HS-5 (cell line): ENCODE measurements around the gene EMILIN3.

Source experiments
- DNase-seq: peaks from one replicate; pipeline ENCODE4 v3.0.0-alpha.2; 2012; ENCODE audit warnings: low read depth

Gene EMILIN3

GRCh38 chr20:41391587-41392001 lies 25.0 kb upstream of the EMILIN3 start:
- DNase-seq, result no peak

- DNase-seq, result no peak
Measured at GRCh38 chr20:41390889-41391288, 24.3 kb upstream of the EMILIN3 start.

- DNase-seq, result no peak
Measured at GRCh38 chr20:41387444-41387851, 20.8 kb upstream of the EMILIN3 start.

GRCh38 chr20:41386502-41387427 lies 20.1 kb upstream of the EMILIN3 start:
- DNase-seq, result no peak

GRCh38 chr20:41382791-41383305 lies 16.2 kb upstream of the EMILIN3 start:
- no peak for DNase-seq

GRCh38 chr20:41380551-41381193 lies 14.1 kb upstream of the EMILIN3 start:
- no peak for DNase-seq

GRCh38 chr20:41379551-41379950 lies 12.9 kb upstream of the EMILIN3 start:
- DNase-seq, result no peak

GRCh38 chr20:41377275-41377674 lies 10.7 kb upstream of the EMILIN3 start:
- DNase-seq, result no peak

GRCh38 chr20:41376349-41376748 lies 9.7 kb upstream of the EMILIN3 start:
- DNase-seq, result no peak

GRCh38 chr20:41375846-41376245 lies 9.2 kb upstream of the EMILIN3 start:
- DNase-seq, result no peak

GRCh38 chr20:41373931-41374920 lies 7.6 kb upstream of the EMILIN3 start:
- no peak for DNase-seq

GRCh38 chr20:41373251-41373783 lies 6.7 kb upstream of the EMILIN3 start:
- no peak for DNase-seq

- no peak for DNase-seq
Measured at GRCh38 chr20:41371371-41371770, 4.8 kb upstream of the EMILIN3 start.

- DNase-seq, result no peak
Measured at GRCh38 chr20:41370176-41370575, 3.6 kb upstream of the EMILIN3 start.

GRCh38 chr20:41369673-41370072 lies 3.1 kb upstream of the EMILIN3 start:
- DNase-seq, result no peak

- DNase-seq, result no peak
Measured at GRCh38 chr20:41367956-41368355, 1.3 kb upstream of the EMILIN3 start.

- DNase-seq, result no peak
Measured at GRCh38 chr20:41367393-41367695, 726 bp upstream of the EMILIN3 start.

- DNase-seq, result no peak
Measured at GRCh38 chr20:41365777-41366545, 657 bp downstream of the EMILIN3 start.

- no peak for DNase-seq
Measured at GRCh38 chr20:41364967-41365765, 1.5 kb downstream of the EMILIN3 start.

GRCh38 chr20:41364236-41364855 lies 2.3 kb downstream of the EMILIN3 start:
- no peak for DNase-seq
